ENCODE measurements around the gene SPEG. TPM values are rescaled to one million over a fixed set of nuclear protein-coding genes. Genes with fewer than 3 reads are reported as not detected.

Gene SPEG
- total and polyA plus RNA-seq, 2 of the 8 experiments (the other 6 are each of a cell fraction or from before 2014, with no cell fraction given), result 19.9 to 32.0 TPM

- TF ChIP-seq CHD7 (IDR thresholded peaks at IDR 0.05; ENCODE audit: insufficient replicate concordance, low read length) (no peak), GABPA (IDR thresholded peaks at IDR 0.05; ENCODE audit: borderline replicate concordance, insufficient read depth, low read length) (no peak)
These were observed 10.6 kb downstream of the SPEG start (continued) for GRCh38 chr2:219445220-219445640.
